ENCODE results near the gene SCN2B.
"Not testable (repeated sequence)": the region's sequence is repeated elsewhere in the genome, so short reads cannot be mapped to it uniquely, and the experiment has no call there.

SCN2B gene

DNA sequence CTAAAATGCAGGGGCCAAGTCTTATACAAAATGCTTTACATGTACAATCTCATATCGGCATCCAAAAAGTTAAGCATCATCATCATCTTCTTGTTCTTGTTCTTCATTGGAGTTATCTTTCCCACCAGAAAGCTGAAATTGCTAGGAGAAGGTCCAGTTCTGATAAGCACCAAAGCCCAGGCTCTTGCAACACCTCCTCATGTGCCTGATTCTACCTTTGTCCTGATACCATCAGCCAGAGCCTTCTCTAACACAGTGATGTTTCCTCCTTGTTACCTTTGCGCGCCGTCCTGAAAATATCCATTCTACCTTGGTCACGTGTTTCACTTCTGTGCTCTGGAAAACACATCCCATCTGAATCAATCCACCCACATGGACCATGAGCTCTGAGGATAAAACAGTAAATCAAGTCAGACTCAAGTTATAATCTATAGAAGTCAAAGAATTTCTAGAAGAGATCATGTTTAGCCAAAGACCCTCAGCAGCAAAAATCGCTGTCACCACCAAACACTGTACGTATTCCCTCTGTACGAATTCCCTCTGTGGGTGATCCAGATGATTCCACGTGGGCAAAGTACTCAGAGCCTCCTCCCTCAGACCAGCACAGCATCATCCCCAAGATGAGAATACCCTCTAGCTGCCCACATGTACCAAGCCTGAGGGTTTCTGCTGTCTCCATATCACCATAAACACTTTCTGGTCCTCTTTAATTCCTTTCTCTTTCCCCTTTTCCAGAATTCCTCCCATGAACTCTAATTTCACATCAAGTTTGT lies 29.4 kb upstream of the SCN2B start:
- DNase-seq, result no peak

DNA sequence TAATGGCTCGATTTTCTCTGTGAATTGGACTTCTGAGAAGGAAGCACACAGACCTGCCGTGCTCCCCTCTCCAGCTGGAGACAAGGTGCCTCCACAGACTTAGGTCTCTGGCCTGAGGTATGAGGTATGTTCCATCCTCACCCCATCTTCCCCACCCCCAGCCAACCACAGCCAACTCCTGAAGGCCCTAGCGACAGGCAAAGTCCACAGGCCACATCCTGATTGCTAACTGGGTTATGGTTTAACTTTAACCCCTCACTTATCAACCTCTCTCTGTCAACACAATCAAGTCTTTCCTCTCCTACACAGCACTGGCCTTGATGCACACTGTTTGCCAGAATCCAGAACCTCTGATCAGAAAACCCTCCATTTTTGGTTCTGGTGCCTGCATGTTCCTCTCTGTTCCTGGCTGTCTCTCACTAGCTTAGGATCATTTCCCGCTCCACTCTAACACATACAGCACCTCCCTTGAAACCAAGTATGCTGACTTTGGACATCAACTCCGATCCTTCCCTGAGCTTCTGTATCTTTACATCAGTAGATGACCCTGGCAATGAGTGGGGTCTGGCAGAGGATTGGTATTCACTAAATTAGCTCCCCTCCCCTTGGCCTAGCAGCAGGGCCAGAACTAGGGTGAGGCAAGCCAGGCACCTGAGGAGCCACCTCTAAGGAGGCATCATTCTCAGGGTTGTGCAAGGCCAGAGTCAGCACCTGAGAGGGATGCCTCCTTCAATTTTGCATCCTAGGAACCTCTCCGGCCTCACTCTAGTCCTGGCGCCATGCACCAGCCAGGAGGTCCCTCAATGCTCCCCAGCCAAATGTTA lies 26.4 kb upstream of the SCN2B start:
- no peak for DNase-seq

DNA sequence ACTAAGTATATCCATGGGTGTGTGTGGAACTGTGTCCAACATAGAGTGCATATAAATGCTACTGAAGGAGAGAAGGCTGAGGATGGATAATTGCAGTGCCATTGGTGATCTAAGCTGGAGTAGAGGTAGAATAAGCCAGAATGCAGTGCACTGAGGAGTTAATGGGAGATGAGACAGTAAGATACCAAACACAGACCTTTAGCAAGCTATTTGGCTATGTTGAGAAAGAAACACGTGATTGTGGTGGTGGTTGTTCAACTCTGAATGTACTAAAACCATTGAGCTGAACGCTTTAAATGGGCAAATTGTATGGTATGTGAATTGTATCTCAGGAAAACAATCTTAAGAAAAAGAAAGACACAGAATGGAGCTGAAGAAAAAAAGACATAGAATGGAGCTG lies 25.5 kb upstream of the SCN2B start:
- no peak for DNase-seq

DNA sequence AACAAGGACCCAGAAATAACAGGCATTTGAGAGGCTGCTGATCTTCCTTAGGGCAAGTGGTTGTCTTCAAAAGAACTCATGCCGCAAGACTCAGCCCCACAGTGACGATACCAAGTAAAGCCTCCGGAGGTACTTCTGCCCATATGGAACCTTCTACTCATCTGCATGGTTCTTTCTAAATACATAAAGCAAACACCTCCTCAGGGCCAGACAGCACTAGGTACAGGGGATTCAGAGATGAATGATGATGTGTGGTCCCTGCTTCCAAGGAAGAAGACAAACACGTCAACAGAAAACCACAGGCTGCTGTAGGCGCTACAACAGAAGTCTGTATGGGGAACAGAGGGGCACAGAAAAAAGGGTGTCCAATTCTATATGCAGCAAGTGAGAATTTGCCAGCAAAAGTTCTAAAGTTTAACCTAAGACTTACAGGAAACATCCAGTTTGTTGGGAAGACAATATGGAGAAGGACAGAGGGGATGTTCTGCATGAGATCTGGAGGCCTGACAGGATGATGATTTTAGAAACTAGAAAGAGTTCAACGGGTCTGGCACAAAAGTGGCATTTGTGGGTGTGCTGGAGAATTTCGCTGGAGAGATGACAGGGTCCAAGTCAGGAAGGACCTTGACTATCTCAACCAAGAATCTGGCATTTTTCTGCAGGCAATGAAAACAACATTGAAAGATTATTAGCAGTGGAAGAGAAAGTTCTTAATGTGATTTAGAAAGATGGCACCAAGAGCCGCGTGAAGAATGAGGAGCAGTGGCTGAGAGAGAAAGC lies 24.7 kb upstream of the SCN2B start:
- peak; percentile 28 for DNase-seq

DNA sequence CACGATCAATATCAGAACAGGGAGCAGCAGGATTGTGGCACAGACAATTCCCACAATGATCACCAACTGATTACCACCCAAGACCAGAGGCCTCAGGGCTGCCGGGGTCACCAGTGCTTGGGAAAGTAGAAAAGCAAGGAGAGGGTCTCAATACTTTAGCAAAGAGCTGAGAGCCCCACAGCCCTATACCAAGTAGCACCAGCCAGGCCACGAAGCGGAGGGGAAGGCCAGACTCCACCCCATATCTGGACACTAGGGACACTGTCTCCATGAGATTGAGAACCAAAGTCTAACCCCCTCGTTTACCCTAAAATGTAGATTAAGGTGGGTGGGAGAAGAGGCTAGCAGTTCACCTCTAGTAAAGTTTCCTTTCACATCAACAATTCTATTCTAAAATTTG lies 24.1 kb upstream of the SCN2B start:
- DNase-seq, result no peak

DNA sequence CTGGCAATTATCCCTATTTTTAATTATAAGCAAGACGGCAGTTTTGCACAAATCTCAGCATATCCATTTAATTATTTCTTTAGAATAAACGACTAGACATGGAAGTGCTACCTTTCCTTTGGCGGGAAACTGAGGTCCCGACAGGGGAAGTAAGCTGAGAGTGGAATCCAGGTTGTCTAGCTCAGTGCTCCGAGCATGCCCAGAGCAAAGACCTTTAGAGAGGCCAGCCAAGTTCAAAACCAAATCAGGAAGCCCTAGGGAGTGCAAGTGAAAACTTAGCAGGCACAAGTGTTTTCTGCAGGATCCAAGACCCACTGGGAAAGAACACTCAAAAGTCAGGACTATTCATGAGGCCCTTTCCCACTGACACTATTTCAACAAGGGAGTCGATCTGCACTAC lies 22.7 kb upstream of the SCN2B start:
- DNase-seq, result no peak

DNA sequence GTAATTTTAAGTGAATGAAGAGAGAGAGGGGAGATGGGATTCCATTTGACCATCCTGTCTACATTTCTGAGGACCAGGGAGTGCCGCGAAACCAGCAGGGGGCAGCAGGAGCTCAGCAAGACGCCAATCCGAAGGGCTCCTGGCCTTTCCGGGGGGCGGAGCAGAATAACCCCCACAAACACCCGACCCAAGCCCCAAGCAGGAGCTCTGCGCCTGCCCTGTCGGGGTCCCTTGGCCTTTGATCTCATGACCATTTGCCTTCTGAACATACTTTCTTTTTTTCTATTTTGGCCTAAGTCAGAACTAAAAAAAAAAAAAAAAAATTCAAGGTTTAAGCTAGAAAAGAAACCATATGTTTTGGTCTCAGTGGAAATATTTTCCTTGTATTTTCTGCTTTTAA lies 21.9 kb upstream of the SCN2B start:
- DNase-seq, result peak; percentile 90

DNA sequence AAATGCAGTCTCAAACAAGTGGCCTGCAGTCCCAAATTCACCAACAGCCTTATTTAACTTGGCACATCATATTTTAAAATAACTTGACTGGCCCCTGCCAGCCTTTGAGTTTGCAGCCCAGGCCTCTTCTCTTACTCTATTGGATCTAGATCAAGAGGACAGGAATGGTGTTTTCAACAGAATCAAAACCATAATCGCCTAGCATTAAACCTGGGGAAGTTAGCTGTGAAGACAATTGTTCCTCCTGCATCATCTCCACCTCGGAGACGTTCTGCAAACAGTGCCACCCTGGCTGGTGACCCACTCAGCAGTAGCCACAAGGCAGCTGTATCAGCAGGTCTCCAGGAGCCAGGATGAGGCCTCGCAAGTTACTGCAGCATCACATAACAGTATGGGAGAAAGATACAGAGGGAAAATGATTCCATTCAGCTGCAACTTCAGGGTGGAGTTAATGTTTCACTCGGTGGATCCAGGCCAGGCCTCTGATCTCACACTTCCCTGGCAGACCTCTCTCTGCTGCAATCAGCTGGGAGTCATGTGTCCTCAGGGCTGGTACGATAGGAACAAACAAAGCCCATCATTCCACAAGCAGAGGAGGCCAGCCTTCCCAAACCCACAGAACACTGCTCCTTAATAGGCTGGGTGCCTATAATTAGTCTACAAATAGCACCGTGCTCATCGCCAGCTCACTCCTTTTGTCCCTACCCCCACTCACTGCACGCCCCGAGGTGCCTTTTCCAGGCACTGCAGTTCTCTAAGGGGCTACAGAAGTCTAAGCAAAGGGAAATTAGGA lies 18.6 kb upstream of the SCN2B start:
- DNase-seq, result no peak

DNA sequence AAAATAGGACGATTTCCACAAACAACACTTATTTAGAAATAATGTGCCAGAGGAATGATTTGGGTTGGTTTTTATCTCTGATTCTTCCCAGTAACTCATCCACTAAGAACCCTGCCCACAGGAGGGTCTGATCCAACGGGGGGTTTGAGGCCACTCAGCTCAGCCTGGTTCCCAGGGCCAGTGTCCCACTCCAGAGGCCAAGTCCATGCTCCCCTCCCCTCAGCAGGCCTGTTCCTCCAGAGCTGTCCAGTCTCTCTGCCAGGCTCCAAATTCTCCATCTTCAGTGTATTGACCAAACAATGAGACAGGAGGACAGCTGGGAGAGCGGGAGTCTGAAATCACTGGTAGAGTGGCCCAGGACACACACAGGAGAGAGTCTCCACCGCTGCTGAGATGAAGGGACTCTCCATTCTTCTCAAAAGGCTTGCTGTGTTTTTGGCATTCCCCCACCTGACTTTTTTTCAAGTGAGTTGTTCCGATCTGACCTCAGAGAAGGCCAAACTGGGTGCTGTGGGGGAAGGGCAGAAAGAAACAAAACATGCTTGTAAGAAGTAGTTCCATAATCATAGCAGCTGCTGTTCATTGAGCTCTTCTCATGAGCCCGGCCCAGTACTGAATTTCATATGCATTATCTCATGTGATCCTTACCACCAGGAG lies 17.6 kb upstream of the SCN2B start:
- no peak for DNase-seq

DNA sequence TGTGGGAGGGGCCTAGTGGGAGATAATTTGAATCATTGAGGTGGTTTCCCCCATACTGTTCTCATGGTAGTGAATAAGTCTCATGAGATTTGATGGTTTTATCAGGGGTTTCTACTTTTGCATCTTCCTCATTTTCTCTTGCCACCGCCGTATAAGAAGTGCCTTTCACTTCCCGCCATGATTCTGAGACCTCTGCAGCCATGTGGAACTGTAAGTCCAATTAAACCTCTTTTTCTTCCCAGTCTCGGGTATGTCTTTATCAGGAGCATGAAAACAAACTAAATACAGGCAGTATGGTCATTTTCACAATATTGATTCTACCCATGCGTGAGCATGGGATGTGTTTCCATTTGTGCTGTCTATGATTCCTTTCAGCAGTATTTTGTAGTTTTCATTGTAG lies 16.4 kb upstream of the SCN2B start:
- DNase-seq, result not testable (repeated sequence)

DNA sequence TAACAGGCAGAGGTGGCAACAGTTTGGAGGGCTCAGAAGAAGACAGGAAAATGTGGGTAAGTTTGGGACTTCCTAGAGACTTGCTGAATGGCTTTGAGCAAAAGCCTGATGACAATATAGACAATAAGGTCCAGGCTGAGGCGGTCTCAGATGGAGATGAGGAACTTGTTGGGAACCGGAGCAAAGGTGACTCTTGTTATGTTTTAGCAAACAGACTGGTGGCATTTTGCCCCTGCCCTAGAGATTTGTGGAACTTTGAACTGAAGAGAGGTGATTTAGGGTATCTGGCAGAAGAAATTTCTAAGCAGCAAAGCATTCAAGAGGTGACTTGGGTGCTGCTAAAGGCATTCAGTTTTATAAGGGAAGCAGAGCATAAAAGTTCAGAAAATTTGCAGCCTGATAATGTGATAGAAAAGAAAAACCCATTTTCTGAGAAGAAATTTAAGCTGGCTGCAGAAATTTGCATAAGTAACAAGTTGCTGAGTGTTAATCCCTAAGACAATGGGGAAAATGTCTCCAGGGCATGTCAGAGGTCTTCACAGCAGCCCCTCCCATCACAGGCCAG lies 14.6 kb upstream of the SCN2B start:
- DNase-seq, result not testable (repeated sequence)

DNA sequence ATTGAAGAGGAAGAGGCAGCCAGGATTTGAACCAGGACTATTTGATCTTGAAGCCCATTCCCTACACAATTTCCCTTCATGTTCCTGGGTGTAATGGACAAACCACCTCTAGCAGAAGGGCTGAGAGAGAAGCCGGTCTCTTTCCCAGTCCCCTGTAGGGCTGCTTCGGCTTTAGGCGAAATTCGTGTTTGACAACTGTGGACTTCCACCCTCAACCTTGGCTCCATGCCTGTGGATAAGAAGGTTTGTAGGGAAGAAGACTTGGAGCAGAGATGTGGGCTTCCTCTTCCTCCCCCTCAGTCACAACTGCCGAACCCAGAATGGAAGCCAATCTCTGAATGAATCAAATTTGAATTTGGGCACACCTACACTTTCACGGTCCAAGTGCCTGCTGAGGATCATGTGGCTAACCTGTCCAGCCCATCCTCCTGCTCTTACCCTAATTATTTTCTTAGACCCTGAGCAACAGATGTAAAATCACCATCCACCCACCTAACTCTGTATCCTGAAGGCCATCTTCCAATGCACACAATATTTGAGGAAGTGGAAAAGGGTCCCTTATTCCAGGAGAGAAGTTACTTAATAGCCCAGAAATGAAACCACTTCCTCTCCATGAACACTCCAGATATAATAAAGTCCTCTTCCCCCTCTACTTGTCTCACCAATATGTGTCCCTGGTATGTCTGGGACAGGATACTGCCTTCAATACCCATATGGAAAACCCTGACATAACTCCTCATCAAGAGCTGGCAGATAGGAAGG lies 10.1 kb upstream of the SCN2B start:
- DNase-seq, result no peak

DNA sequence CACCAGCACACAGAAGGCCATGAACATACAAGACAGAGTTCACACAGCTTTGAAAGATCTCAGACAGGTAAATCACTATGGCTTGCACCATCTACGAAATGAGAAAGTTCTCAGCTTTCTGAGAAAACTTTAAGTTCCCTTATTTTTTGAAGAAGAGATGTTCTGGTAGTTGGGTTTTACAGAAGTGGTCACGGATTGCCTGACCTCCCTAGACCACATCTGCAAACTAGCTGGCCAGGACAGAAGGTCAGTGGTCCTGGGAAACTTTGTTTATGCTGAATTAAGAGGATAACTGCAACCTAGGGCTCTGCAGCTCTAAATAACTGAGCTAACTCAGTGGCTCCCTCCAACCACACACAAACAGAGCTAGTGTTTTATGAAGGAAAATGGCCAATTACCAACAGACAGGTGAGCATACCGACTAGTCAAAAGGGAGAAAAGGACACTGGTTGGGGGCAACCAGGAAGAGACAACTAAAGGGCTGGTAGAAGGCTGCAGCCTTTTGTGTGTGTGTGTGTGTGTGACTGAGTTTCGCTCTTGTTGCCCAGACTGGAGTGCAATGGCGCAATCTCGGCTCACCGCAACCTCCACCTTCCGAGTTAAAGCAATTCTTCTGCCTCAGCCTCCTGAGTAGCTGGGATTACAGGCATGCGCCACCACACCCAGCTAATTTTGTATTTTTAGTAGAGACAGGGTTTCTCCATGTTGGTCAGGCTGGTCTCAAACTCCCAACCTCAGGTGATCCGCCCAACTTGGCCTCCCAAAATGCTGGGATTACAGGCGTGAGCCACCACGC lies 8.5 kb upstream of the SCN2B start:
- DNase-seq, result no peak

DNA sequence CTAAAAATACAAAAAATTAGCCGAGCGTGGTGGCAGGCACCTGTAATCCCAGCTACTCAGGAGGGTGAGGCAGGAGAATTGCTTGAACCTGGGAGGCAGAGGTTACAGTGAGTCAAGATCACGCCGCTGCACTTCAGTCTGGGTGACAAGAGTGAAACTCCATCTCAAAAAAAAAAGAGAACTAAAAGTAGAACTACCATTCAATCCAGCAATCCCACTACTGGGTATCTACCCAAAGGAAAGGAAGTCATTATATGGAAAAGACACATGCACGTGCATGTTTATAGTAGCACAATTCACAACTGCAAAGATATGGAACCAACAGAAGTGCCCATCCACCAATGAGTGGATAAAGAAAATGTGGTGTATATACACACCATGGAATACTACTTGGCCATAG lies 7.3 kb upstream of the SCN2B start:
- DNase-seq, result not testable (repeated sequence)

DNA sequence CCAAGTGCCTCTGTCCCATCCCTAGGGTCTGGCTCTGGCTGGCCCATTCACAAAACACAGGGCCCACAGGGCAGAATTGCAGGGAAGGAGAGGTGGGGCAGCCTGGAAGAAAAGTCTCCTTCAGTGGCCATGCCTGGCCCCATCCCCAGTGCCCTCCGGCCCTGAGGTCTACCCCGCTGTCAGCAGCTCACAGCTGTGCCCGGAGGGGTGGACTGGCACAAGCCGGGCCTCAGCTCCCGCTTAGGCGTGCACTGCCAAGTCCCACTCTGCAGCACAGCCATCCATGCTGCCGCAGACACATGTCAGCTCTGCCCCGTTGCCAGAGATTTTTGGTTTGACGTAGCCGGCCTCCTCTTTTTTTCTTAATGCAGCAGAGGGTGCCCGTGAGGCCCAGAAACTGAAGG lies 3.9 kb upstream of the SCN2B start:
- DNase-seq, result no peak

DNA sequence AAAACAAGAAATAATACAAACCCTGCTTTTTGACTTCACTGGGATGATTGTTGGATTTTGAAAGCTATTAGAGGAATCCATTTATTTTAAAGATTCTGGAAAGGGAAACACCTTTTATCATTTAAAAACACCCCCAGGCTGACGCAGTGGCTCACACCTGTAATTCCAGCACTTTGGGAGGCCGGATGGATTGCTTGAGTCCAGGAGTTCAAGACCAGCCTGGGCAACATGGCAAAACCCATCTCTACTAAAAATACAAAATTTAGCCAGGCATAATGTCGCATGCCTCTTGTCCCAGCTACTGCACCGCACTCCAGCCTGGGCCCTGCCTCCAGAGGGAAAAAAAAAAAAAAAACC lies 317 bp upstream of the SCN2B start:
- no peak for DNase-seq

DNA sequence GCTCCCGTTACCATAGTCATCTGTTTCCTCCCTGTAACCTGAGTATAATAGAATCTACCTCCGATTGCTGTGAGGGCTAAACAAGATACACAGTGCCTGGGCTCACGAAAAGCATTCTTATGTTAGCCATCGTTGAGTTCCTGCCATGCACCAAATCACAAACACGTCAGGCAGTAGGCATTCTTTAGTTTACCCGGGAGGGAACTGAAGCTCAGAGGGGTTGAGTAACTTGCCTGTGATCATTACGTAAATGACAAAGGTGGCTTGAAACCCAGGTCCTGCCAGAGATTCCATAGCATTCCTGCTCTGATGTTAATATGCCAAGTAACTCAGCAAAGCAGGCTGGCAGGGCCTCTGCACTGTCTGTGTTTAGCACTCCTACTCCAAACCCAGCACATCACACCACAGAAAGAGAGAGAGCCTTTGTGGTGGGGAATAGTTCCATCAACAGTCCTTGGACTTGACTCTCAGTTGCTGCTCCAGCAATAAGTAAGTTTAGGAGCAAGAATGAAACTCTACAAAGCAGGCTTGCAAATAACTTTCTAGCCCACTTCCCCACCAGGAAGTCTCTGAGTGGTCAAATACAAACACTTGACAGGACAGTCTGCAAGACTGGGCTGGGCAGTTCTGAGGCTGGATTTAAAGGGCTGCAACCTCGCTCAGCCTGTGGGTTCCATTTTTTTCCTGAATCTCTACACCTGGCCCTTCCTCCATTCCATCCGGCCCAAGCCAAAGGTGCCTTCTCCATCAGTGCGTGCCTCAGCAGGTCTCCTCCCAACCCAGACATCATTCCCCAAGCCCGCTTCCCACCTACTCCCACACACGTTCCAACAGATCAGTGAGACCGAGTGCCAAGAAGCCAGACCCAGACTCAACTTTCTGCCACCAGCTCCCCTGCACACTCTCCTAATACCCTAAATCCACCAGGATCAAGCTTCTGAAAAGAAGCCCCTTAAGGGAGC lies 1.1 kb downstream of the SCN2B start:
- DNase-seq, result no peak

DNA sequence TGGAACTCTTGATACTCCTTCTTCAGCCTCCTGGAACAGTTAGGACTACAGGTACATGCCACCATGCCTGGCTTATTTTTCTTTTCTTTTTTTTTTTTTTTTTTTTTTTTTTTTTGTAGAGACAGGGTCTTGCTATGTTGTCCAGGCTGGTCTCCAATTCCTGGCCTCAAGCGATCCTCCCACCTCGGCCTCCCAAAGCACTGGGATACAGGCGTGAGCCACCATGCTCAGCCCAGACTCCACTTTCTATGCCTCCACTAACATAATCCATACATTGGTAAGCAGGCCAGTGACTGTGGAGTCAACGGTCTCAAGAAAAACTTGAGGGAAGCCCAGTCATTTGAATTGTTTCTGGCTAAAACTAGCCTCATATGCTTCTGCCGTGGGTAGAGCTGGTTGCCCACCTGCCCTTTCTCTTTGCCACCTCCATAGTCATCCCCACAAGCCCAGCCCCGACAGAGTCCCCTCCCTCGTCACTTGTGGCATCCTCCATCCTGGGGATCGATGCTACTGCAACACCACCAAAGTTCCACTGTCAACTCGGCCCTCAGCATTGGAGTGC lies 2.4 kb downstream of the SCN2B start:
- no peak for DNase-seq

DNA sequence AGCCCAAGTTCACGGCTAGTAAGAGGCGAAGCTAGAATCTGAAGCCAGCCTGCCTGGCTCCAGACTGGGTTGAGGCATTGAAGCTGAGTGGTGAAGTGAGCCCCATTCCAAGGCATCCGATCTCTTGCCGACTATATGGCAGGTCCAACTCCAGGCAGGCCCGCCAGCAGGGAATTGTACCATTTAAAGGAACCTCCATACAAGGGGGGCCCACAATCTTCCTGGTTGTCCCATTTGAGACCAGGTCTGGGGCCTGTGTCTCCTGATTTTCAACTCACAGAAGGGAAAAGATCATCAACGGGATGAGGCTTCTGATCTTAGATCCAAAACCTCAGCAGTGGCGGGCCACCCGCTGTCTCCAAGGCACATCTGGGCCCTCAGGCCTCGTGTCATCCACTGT lies 4.1 kb downstream of the SCN2B start:
- no peak for DNase-seq
